CD4-positive, alpha-beta T cell treated with Interleukin-17A for 1 hour (primary cell): Measurements from ENCODE around the gene PWWP2B.

Experiments used
- DNase-seq: peaks from one replicate; pipeline ENCODE4 v3.0.0-alpha.2; 2020

The PWWP2B gene

GRCh38 chr10:132460691-132461090, 63.7 kb downstream of the PWWP2B start:
- DNase-seq: no peak

GRCh38 chr10:132461103-132461682, 64.2 kb downstream of the PWWP2B start:
- no peak for DNase-seq

DNA sequence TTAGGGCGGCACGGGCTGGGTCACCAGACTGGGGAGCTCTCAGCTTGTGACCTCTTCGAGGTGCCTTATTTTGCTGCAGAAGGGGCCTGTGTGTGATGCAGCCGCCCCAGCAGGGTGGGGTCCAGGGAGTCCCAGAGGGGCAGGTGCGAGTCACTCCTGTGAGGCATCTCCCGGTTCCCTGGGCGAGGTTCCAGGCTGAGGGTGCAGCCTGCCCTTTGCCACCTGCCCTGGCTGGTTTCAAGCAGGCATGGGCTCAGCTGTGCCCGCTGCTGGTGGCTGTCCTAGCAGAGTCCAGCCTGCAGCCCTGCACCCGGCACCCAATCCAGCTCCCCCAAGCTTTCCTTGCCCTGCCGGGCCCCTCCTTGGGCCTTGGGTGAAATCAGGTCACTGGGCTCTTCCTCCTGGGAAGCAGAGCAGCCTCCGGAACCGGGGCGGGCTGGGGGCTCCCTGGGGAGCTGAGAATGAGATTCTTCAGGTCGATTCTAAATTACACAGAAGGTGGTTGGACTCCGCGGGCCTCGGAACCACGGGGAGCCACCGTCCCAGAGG, 64.8 kb downstream of the PWWP2B start:
- no peak for DNase-seq

DNA sequence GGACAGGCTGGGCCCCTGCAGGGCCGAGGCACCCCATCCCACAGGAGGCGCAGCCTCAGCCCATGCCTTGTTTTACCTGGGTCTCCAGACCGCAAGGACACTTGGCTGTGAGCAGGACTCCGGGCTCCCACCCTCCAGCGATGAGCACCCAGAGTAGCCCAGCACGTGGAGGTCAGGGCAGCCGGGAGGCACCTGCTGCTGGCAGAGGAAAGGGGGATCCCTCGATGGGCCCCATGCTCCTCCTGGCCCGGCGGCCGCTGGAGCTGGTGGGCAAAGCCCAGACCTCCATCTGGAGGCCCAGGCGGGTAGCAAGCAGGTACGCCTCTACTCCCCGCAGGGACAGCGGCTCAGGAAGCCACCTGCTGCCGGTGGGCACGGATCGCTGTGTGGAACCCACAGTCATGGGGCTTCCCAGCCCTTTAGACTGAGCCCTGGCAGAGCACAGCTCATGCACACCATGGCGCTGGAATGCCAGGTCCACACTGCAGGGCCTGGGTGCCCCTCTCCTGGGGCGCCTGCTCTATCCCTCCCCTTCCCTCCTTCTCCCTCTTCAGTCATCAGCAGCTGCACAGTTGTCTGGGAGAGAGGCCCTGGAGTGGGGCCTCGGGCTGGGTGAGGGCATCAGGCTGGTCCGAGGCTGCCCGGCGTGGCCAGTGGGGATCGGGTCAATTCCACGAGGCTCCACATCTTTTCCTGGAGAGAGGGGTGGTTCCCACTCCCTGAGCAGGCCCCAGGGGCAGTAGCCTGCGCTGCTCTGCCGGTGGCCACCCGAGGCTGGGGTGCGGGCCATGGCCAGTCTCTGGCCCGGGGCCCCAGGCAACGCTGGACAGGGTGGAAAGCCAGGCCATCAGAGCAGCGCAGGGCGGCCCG, 65.7 kb downstream of the PWWP2B start:
- no peak for DNase-seq

GRCh38 chr10:132463333-132464255, 66.6 kb downstream of the PWWP2B start:
- no peak for DNase-seq

DNA sequence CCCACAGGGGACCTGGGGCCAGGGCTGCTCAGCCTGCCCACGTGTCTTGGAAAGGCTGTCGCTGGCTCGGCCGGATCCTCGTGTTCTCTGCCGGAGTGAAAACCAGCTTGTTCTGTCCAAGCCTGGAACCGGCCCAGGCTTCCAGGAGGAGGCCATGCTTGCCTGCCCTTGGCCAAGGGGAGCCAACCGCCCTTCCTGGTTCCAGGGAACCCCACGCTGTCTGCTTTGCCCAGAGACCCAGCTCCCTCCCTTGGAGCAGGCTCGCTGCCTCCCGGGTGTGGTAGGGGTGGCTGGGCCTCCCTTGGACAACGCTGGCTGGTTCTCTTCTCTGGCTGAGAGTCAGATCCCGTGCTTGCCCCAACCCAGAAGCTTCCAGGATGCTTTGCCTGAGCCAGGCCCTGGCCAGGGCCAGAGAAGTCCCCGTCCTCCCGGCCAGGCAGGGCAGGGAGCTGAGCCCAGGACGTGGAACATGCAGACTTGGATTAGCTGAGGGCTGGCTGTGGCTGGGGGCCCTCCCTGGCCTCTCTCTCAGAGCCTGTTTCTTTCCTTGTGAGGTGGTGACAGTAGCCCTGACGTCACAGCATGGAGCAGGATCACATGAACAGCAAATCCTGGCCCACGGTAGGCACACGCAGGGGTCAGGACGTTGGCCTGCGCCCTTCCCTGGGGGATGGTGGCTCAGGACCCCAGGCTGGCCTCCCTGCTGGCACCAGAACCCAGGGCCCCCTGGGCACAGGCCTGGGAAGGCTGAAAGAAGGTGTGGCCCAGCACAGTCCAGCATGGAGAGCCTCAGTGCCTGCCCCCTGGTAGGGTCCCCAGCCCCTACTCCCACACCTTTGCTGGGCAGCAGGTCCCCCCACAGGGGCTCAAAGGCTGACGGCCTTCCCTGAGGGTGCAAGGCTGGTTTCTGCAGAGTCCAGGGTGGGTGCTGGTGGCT, 67.5 kb downstream of the PWWP2B start:
- DNase-seq: no peak

- no peak for DNase-seq
Measured at GRCh38 chr10:132465193-132465888, 68.3 kb downstream of the PWWP2B start.

- DNase-seq: no peak
Measured at GRCh38 chr10:132465889-132466519, 69.0 kb downstream of the PWWP2B start.

- DNase-seq: no peak
Measured at GRCh38 chr10:132466520-132467463, 69.8 kb downstream of the PWWP2B start.
